Keratinocyte (primary cell): ENCODE measurements around the gene PDRG1. TPM values are rescaled to one million over a fixed set of nuclear protein-coding genes. Genes with fewer than 3 reads are reported as not detected.
"Not testable (repeated sequence)": the region's sequence is repeated elsewhere in the genome, so short reads cannot be mapped to it uniquely, and the experiment has no call there.

Experiments used
- DNase-seq: peaks from one replicate; pipeline ENCODE4 v3.0.0-alpha.2; 2011; ENCODE audit warnings: low read depth, missing footprints, low spot score
- FAIRE-seq: peaks from 2 replicates; lab custom pipeline; 2011; peaks lifted over from hg19 to GRCh38; lab: Jason Lieb, UNC
- H2AFZ ChIP-seq: 2 replicates; pipeline ENCODE4 v1.6.0; 2012; ENCODE audit warnings: low read length, control low read depth, inconsistent platforms; ENCODE audit not compliant: control insufficient read depth
- H3K27ac ChIP-seq: 2 replicates; pipeline ENCODE4 v1.5.1; 2011; ENCODE audit warnings: low read length; ENCODE audit not compliant: control insufficient read depth, insufficient read depth
- H3K27me3 ChIP-seq: 3 replicates; pipeline ENCODE4 v1.6.0; 2011; ENCODE audit warnings: low read length; ENCODE audit not compliant: control insufficient read depth, insufficient read depth; ENCODE audit errors: extremely low read depth
- H3K36me3 ChIP-seq, 2 experiments: 2 replicates in 1 of 2; 3 replicates in 1 of 2; pipeline ENCODE4 v1.5.1; 2011; ENCODE audit warnings: low read length in 2 of 2, mild to moderate bottlenecking in 1 of 2; ENCODE audit not compliant: control insufficient read depth in 2 of 2, insufficient read depth in 2 of 2; ENCODE audit errors: extremely low read depth in 1 of 2
- H3K4me1 ChIP-seq: 3 replicates; pipeline ENCODE4 v1.5.1; 2011; ENCODE audit warnings: low read length; ENCODE audit not compliant: control insufficient read depth, insufficient read depth; ENCODE audit errors: extremely low read depth
- H3K4me2 ChIP-seq: 3 replicates; pipeline ENCODE4 v1.6.0; 2011; ENCODE audit warnings: low read depth, low read length; ENCODE audit not compliant: control insufficient read depth, insufficient read depth; ENCODE audit errors: extremely low read depth
- H3K4me3 ChIP-seq, 3 experiments: fragments of 200-600 bp in 1 of 3; sonication (generic) in 1 of 3; 2 replicates in 2 of 3; 3 replicates in 1 of 3; pipeline ENCODE4 v1.5.1; 2011 to 2016; ENCODE audit warnings: low read length in 3 of 3, mild to moderate bottlenecking in 3 of 3, control low read depth in 2 of 3, inconsistent platforms in 1 of 3, low read depth in 1 of 3, mixed read lengths in 1 of 3, mixed run types in 1 of 3, moderate library complexity in 1 of 3; ENCODE audit not compliant: control insufficient read depth in 2 of 3, insufficient read depth in 2 of 3; ENCODE audit errors: extremely low read depth in 1 of 3
- H3K79me2 ChIP-seq: 2 replicates; pipeline ENCODE4 v1.6.0; 2012; ENCODE audit warnings: low read length; ENCODE audit not compliant: control insufficient read depth, insufficient read depth
- H3K9ac ChIP-seq: 3 replicates; pipeline ENCODE4 v1.6.0; 2011; ENCODE audit warnings: low read length; ENCODE audit not compliant: control insufficient read depth, insufficient read depth; ENCODE audit errors: extremely low read depth
- H3K9me1 ChIP-seq: 3 replicates; pipeline ENCODE4 v1.6.0; 2011; ENCODE audit warnings: low read length; ENCODE audit not compliant: control insufficient read depth, insufficient read depth; ENCODE audit errors: extremely low read depth
- H3K9me3 ChIP-seq: 2 replicates; pipeline ENCODE4 v1.5.1; 2012; ENCODE audit warnings: low read depth, low read length; ENCODE audit not compliant: control insufficient read depth
- H4K20me1 ChIP-seq: 3 replicates; pipeline ENCODE4 v1.6.0; 2011; ENCODE audit warnings: low read length; ENCODE audit not compliant: control insufficient read depth, insufficient read depth; ENCODE audit errors: extremely low read depth
- EZH2 ChIP-seq: IDR thresholded peaks from one replicate; pipeline ENCODE4 v1.6.1; 2012; ENCODE audit warnings: inconsistent platforms, mild to moderate bottlenecking, low read length, moderate library complexity
- dilution Hi-C: fragments of 300-500 bp; cut with MboI; formaldehyde crosslinking; loops from one replicate; pipeline ENCODE4 v1.7.0; 2020; ENCODE audit warnings: low sequenced_read_pairs; ENCODE audit not compliant: extremely low pct_ligation_motif_present
- polyA plus RNA-seq, 5 experiments: library from polyadenylated mRNA; depleted of rRNA in 3 of 5; stranded (reverse) in 3 of 5; stranded (forward) in 1 of 5; unstranded in 1 of 5; fragments of >200 nt; gene quantifications; 1 replicate in 1 of 5; 2 replicates in 3 of 5; 3 replicates in 1 of 5; pipeline versions ENCODE4 v1.2.1 to v1.2.3, GENCODE V29; 2011 to 2012; ENCODE audit warnings: missing spikeins in 2 of 5, low read depth in 1 of 5, low replicate concordance in 1 of 5
- TF ChIP-seq, protein P1 (sequence below), 3 experiments: IDR thresholded peaks in 1 of 3; conservative IDR thresholded peaks in 1 of 3; optimal IDR thresholded peaks in 1 of 3; 2 replicates in 2 of 3; 3 replicates in 1 of 3; pipeline versions ENCODE3 to v1.5.1; 2011; ENCODE audit warnings: low read length in 3 of 3, mild to moderate bottlenecking in 3 of 3, moderate library complexity in 2 of 3, control low read depth in 1 of 3, inconsistent platforms in 1 of 3; ENCODE audit not compliant: insufficient read depth in 2 of 3; ENCODE audit errors: extremely low read depth in 1 of 3

Gene PDRG1
- polyA plus RNA-seq, 1 donor (not counting 4 experiments of a cell fraction or from before 2014, with no cell fraction given) = 15.3 TPM

DNA sequence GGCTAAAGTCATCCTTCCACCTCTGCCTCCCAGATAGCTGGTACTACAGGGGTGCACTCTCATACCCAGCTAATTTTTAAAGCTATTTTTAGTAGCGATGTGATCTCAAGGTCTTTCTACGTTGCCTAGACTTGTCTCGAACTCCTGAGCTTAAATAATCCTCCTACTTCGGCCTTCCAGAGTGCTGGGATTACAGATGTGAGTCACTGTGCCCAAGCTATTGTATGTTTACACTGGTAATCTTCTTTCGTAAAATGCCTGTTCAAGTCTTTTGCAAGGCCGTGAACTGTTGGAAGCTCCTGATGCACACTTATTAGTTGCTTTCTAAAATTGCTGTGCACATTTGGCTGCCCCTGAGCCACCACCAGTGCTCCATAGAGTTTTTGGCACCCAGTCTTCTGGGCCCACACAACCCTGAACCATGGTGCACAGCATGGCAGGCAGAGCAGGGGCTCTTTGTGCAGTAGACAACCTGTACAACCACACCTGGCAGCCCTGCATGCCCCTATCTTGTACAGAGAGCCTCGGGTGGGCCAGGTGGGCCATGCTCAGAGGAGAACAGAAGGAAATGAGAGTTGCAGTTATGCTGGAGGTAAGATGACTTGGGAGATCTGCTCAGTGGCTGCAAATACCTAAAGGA, 33.3 kb downstream of the PDRG1 start:
- H3K4me3 ChIP-seq = no peak overlapping the region
- H3K9me1 ChIP-seq = no peaks in the 10 kb centered on the region
- no peaks in the 10 kb centered on the region for H3K9me3 ChIP-seq
- H3K36me3 ChIP-seq = no peaks in the 10 kb centered on the region
- DNase-seq (no peak), FAIRE-seq (no peak)
- H3K27me3 ChIP-seq = peaks cover 13% of the 10 kb centered on the region
- no peak overlapping the region for H3K4me2 ChIP-seq
- H3K4me1 ChIP-seq = no peaks in the 10 kb centered on the region
- no peak overlapping the region for H2AFZ ChIP-seq
- no peaks in the 10 kb centered on the region for H3K79me2 ChIP-seq
- dilution Hi-C loops = no loop called here
- no peak overlapping the region for H3K27ac ChIP-seq
- no peaks in the 10 kb centered on the region for H4K20me1 ChIP-seq
- TF ChIP-seq, protein P1, sequence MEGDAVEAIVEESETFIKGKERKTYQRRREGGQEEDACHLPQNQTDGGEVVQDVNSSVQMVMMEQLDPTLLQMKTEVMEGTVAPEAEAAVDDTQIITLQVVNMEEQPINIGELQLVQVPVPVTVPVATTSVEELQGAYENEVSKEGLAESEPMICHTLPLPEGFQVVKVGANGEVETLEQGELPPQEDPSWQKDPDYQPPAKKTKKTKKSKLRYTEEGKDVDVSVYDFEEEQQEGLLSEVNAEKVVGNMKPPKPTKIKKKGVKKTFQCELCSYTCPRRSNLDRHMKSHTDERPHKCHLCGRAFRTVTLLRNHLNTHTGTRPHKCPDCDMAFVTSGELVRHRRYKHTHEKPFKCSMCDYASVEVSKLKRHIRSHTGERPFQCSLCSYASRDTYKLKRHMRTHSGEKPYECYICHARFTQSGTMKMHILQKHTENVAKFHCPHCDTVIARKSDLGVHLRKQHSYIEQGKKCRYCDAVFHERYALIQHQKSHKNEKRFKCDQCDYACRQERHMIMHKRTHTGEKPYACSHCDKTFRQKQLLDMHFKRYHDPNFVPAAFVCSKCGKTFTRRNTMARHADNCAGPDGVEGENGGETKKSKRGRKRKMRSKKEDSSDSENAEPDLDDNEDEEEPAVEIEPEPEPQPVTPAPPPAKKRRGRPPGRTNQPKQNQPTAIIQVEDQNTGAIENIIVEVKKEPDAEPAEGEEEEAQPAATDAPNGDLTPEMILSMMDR (optimal IDR thresholded peaks at IDR 0.05 in 1 of 3, IDR thresholded peaks at IDR 0.05 in 1 of 3, conservative IDR thresholded peaks at IDR 0.05 in 1 of 3; ENCODE audit: extremely low read depth in 1 of 3, insufficient read depth in 2 of 3, low read length in 3 of 3) = no peak
- no peak overlapping the region for H3K9ac ChIP-seq

DNA sequence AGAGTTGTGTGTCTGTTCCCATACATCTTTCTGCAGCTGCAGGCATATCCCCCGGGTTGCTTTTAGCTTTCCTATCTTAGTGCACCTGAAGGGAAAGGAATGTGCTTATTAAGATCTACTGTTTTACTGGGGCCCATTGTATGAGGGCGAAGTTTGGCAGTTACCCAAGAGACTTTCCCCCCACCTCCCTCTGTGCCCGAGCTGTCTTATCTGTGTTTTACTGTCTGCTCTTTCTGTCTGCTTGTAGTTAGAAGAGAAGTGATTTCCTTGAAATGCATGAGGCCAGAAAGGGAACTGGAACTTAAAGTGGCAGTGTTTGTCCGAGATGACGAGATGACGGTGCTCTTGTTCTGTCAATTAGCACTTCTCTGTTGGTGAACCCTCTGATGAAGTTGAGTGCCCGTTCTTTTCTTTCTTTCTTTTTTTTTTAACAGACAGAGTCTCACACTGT, 33.9 kb downstream of the PDRG1 start:
- H3K27me3 ChIP-seq = peaks cover 13% of the 10 kb centered on the region
- H3K36me3 ChIP-seq, H3K4me1 ChIP-seq, H4K20me1 ChIP-seq, H3K9me1 ChIP-seq, FAIRE-seq, H3K4me2 ChIP-seq, dilution Hi-C loops, H3K9me3 ChIP-seq, H3K79me2 ChIP-seq, H3K27ac ChIP-seq, H3K9ac ChIP-seq, H2AFZ ChIP-seq, DNase-seq, H3K4me3 ChIP-seq: not testable (repeated sequence)

DNA sequence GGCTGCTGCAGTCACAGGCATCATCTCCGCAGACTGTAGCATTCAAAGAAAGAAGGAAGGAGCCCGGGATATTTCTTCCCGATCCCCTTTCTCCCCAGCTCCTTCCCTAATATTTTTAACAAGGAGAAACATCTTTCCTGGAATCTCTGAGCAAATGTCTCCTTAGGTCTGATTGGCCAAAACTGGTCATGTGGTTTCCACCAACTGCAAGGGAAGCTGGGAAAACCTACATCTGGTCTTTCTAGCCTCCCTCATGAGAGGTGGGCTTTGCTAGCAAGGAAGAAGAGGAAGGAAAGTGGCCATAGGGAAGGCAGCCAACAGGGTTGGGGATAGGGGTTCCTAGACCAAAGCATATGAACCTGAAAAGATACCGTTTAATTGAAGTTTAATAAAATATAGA, 35.1 kb downstream of the PDRG1 start:
- no peaks in the 10 kb centered on the region for H3K4me1 ChIP-seq
- TF ChIP-seq EZH2 = no peak
- TF ChIP-seq, protein P1 (optimal IDR thresholded peaks at IDR 0.05 in 1 of 3, IDR thresholded peaks at IDR 0.05 in 1 of 3, conservative IDR thresholded peaks at IDR 0.05 in 1 of 3; ENCODE audit: extremely low read depth in 1 of 3, insufficient read depth in 2 of 3, low read length in 3 of 3) = no peak
- no peak overlapping the region for H3K27ac ChIP-seq
- no peaks in the 10 kb centered on the region for H3K36me3 ChIP-seq
- H3K27me3 ChIP-seq = peaks cover 13% of the 10 kb centered on the region
- DNase-seq (no peak), FAIRE-seq (no peak)
- H4K20me1 ChIP-seq = no peaks in the 10 kb centered on the region
- H3K4me3 ChIP-seq = no peak overlapping the region
- no peak overlapping the region for H3K9ac ChIP-seq
- no peak overlapping the region for H3K4me2 ChIP-seq
- no peaks in the 10 kb centered on the region for H3K9me3 ChIP-seq
- dilution Hi-C loops = no loop called here
- H3K9me1 ChIP-seq = no peaks in the 10 kb centered on the region
- no peak overlapping the region for H2AFZ ChIP-seq
- H3K79me2 ChIP-seq = no peaks in the 10 kb centered on the region
